Mesenchymal stem cell (in vitro differentiated cells and primary cell): Measurements from ENCODE around the gene ARL4D.

Experiments used
- DNase-seq: peaks from one replicate; pipeline ENCODE4 v3.0.0-alpha.2; 2013
- H2AFZ ChIP-seq: one replicate; pipeline ENCODE4 v1.6.1; 2013; ENCODE audit warnings: low read depth, mild to moderate bottlenecking, control low read depth, inconsistent platforms, low read length, moderate library complexity
- H2AK5ac ChIP-seq: 2 replicates; pipeline ENCODE4 v1.6.1; 2013; ENCODE audit warnings: low read length, moderate library complexity, mild to moderate bottlenecking, inconsistent platforms; ENCODE audit not compliant: severe bottlenecking
- H2BK120ac ChIP-seq: one replicate; pipeline ENCODE4 v1.6.1; 2013; ENCODE audit warnings: low read depth, mild to moderate bottlenecking, inconsistent platforms, low read length, moderate library complexity
- H2BK12ac ChIP-seq, 2 experiments: one replicate each; pipeline ENCODE4 v1.6.1; 2013; ENCODE audit warnings: inconsistent platforms in 2 of 2, low read length in 2 of 2, mild to moderate bottlenecking in 2 of 2, moderate library complexity in 2 of 2, control low read depth in 1 of 2
- H2BK15ac ChIP-seq: one replicate; pipeline ENCODE4 v1.6.1; 2013; ENCODE audit warnings: mild to moderate bottlenecking, low read depth, inconsistent platforms; ENCODE audit not compliant: poor library complexity, severe bottlenecking
- H2BK5ac ChIP-seq: 2 replicates; pipeline ENCODE4 v1.6.1; 2013; ENCODE audit warnings: low read depth, mild to moderate bottlenecking, low read length, control low read depth, inconsistent platforms; ENCODE audit not compliant: poor library complexity, severe bottlenecking
- H3K14ac ChIP-seq, 2 experiments: one replicate each; pipeline ENCODE4 v1.6.1; 2013; ENCODE audit warnings: inconsistent platforms in 2 of 2, low read length in 2 of 2, control low read depth in 1 of 2, mild to moderate bottlenecking in 1 of 2, moderate library complexity in 1 of 2
- H3K18ac ChIP-seq, 2 experiments: one replicate each; pipeline ENCODE4 v1.6.1; 2013; ENCODE audit warnings: inconsistent platforms in 2 of 2, low read length in 2 of 2, control low read depth in 1 of 2, low read depth in 1 of 2, mild to moderate bottlenecking in 1 of 2
- H3K23ac ChIP-seq, 2 experiments: one replicate each; pipeline ENCODE4 v1.6.1; 2013; ENCODE audit warnings: inconsistent platforms in 2 of 2, low read length in 2 of 2, mild to moderate bottlenecking in 2 of 2, moderate library complexity in 2 of 2, control low read depth in 1 of 2
- H3K27ac ChIP-seq: 2 replicates; pipeline ENCODE4 v1.5.1; 2013; ENCODE audit warnings: mild to moderate bottlenecking, moderate library complexity, low read length, control low read depth, inconsistent platforms; ENCODE audit not compliant: poor library complexity, severe bottlenecking
- H3K27me3 ChIP-seq, 2 experiments: 2 replicates each; pipeline versions ENCODE4 v1.6.1 to v1.7.0; 2013; ENCODE audit warnings: low read length in 2 of 2, mild to moderate bottlenecking in 2 of 2, moderate library complexity in 2 of 2, control low read depth in 1 of 2, inconsistent platforms in 1 of 2; ENCODE audit not compliant: control insufficient read depth in 1 of 2, insufficient read depth in 1 of 2
- H3K36me3 ChIP-seq, 2 experiments: 2 replicates each; pipeline versions ENCODE4 v1.6.1 to v1.7.0; 2013; ENCODE audit warnings: low read length in 2 of 2, control low read depth in 1 of 2, inconsistent platforms in 1 of 2, low read depth in 1 of 2, mild to moderate bottlenecking in 1 of 2; ENCODE audit not compliant: insufficient read depth in 2 of 2, control insufficient read depth in 1 of 2
- H3K4ac ChIP-seq, 2 experiments: one replicate each; pipeline ENCODE4 v1.6.1; 2013; ENCODE audit warnings: inconsistent platforms in 2 of 2, low read length in 2 of 2, mild to moderate bottlenecking in 2 of 2, moderate library complexity in 2 of 2, control low read depth in 1 of 2, low read depth in 1 of 2
- H3K4me1 ChIP-seq: 2 replicates; pipeline ENCODE4 v1.6.1; 2013; ENCODE audit warnings: low read depth, low read length, control low read depth; ENCODE audit not compliant: control insufficient read depth, insufficient read depth
- H3K4me2 ChIP-seq: 2 replicates; pipeline ENCODE4 v1.6.1; 2013; ENCODE audit warnings: low read length, mild to moderate bottlenecking, inconsistent platforms; ENCODE audit not compliant: poor library complexity, severe bottlenecking
- H3K4me3 ChIP-seq, 2 experiments: 2 replicates each; pipeline versions ENCODE4 v1.5.1 to v1.7.0; 2013; ENCODE audit warnings: low read length in 2 of 2, mild to moderate bottlenecking in 2 of 2, control low read depth in 1 of 2, low read depth in 1 of 2; ENCODE audit not compliant: insufficient read depth in 1 of 2
- H3K79me1 ChIP-seq: replicated peaks from 2 replicates; pipeline ENCODE4 v1.6.1; 2013; ENCODE audit warnings: mild to moderate bottlenecking, control low read depth, low read length, inconsistent platforms; ENCODE audit not compliant: poor library complexity, severe bottlenecking
- H3K9ac ChIP-seq: 2 replicates; pipeline ENCODE4 v1.7.0; 2013; ENCODE audit warnings: mild to moderate bottlenecking, low read length, moderate library complexity
- H3K9me3 ChIP-seq: 2 replicates; pipeline ENCODE4 v1.7.0; 2013; ENCODE audit warnings: mild to moderate bottlenecking, low read length; ENCODE audit not compliant: control insufficient read depth
- H4K8ac ChIP-seq: one replicate; pipeline ENCODE4 v1.6.1; 2013; ENCODE audit warnings: inconsistent platforms, mild to moderate bottlenecking, low read length, moderate library complexity
- H4K91ac ChIP-seq: one replicate; pipeline ENCODE4 v1.6.1; 2013; ENCODE audit warnings: mild to moderate bottlenecking, low read length, inconsistent platforms
- WGBS: methylation state at CpG from one replicate; pipeline ENCODE4 v1.1.7; 2013; ENCODE audit warnings: mixed read lengths; 5-methylcytosine and 5-hydroxymethylcytosine counted together

Gene ARL4D

DNA sequence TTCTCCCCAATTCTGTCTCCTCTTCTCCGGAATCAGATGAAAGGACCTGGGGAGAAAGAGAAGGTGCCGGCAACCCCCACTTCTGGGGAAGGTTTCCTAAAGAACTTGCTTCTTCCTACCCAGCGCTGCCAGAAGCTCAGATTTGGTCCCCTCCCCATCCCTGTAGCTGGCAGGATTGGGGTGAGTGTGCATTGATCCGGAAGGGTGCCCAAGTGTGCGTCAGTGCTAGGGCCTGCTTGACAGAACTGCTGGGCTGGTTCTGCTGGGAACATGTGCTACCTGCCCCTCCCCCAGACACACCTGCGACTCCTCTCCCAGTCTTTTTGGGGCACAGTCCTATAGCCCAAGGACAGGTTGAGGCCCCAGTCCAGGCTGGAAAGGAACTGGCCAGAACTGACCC lies 3.3 kb downstream of the ARL4D start:
- no peak overlapping the region for H3K4me2 ChIP-seq
- no peak overlapping the region for H2BK15ac ChIP-seq
- 100% methylated on average over 5 of the region's 6 CpGs for WGBS
- peaks cover 7 to 23% of the 10 kb centered on the region in 2 experiments for H3K36me3 ChIP-seq
- peaks cover 23% of the 10 kb centered on the region for H3K4me1 ChIP-seq
- H3K9me3 ChIP-seq: no peaks in the 10 kb centered on the region
- H3K27ac ChIP-seq: no peak overlapping the region
- H4K8ac ChIP-seq: no peak overlapping the region
- H2BK5ac ChIP-seq: no peak overlapping the region
- no peak overlapping the region for H3K18ac ChIP-seq
- H3K9ac ChIP-seq: peak overlapping the region; percentile 96
- no peak overlapping the region for H2BK120ac ChIP-seq
- peak overlapping the region; percentile 55 for H2AK5ac ChIP-seq
- no peak for DNase-seq
- no peak overlapping the region for H2AFZ ChIP-seq
- H3K79me1 ChIP-seq: peaks cover 20% of the 10 kb centered on the region
- no peak overlapping the region for H3K14ac ChIP-seq
- no peaks in the 10 kb centered on the region for H3K27me3 ChIP-seq
- H2BK12ac ChIP-seq: no peak overlapping the region
- no peak overlapping the region for H4K91ac ChIP-seq
- H3K4ac ChIP-seq: no peak overlapping the region
- H3K4me3 ChIP-seq: peak overlapping the region in 1 of 2 experiments; percentile 97
- no peak overlapping the region for H3K23ac ChIP-seq

DNA sequence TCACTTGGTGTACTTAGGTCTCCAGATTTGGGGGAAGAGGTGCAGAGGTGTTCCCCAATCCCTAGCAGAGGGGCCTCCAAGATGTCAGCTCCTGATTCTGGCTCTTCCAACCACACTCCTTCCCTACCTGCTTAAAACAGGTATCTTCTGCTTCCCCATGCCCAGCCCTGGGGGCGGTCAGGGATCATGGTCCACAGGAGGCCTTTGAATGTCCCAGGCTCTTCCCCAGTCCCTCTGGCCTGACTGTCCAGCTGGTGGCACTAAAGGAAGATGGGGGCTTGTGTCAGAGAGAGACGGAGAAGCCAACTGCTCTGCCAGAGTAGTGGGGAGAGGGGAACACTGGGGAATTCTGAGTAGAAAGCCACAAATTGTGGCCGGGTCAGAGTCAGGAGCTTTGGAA lies 3.8 kb downstream of the ARL4D start:
- peaks cover 20% of the 10 kb centered on the region for H3K79me1 ChIP-seq
- H3K9me3 ChIP-seq: no peaks in the 10 kb centered on the region
- no peak overlapping the region for H3K4me2 ChIP-seq
- DNase-seq: no peak
- no peak overlapping the region for H2BK5ac ChIP-seq
- no peak overlapping the region for H3K18ac ChIP-seq
- H3K27ac ChIP-seq: no peak overlapping the region
- H3K14ac ChIP-seq: no peak overlapping the region
- H2AFZ ChIP-seq: no peak overlapping the region
- no peak overlapping the region for H3K4me3 ChIP-seq
- H3K23ac ChIP-seq: no peak overlapping the region
- 89% methylated on average over 3 of the region's 3 CpGs for WGBS
- peaks cover 7 to 23% of the 10 kb centered on the region in 2 experiments for H3K36me3 ChIP-seq
- H2BK12ac ChIP-seq: no peak overlapping the region
- H2BK120ac ChIP-seq: no peak overlapping the region
- H2BK15ac ChIP-seq: no peak overlapping the region
- H2AK5ac ChIP-seq: no peak overlapping the region
- peaks cover 23% of the 10 kb centered on the region for H3K4me1 ChIP-seq
- H4K91ac ChIP-seq: no peak overlapping the region
- no peaks in the 10 kb centered on the region for H3K27me3 ChIP-seq
- H3K9ac ChIP-seq: peak overlapping the region; percentile 96
- no peak overlapping the region for H4K8ac ChIP-seq
- H3K4ac ChIP-seq: no peak overlapping the region

DNA sequence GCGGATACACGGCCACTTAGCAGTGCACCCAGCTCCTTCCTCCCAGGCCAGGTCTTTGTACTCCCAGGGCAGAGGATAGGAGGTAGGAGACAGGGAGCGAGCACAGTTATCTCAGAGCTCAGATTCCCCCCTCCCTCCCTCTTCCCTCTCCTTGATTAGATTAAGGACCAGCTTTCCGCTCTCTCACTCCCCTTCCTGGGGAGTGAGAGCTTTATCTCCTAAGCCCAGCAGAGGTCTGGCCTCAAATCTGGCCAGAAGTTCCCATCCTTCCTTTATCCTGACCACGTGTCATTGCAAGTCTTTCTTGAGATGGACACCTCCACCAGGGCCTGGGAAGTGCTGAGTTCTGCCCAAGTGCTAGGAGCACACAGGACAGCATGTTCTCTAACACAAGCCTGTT lies 5.1 kb downstream of the ARL4D start:
- no peak overlapping the region for H3K23ac ChIP-seq
- no peak overlapping the region for H4K91ac ChIP-seq
- H2BK120ac ChIP-seq: no peak overlapping the region
- no peak overlapping the region for H2BK5ac ChIP-seq
- H3K14ac ChIP-seq: no peak overlapping the region
- no peak overlapping the region for H3K27ac ChIP-seq
- H3K27me3 ChIP-seq: no peaks in the 10 kb centered on the region
- H2AFZ ChIP-seq: no peak overlapping the region
- H3K18ac ChIP-seq: no peak overlapping the region
- H3K4me2 ChIP-seq: no peak overlapping the region
- no peak overlapping the region for H4K8ac ChIP-seq
- no peak overlapping the region for H3K4me3 ChIP-seq
- H3K9me3 ChIP-seq: no peaks in the 10 kb centered on the region
- 58% methylated on average over 5 of the region's 5 CpGs for WGBS
- H3K4ac ChIP-seq: no peak overlapping the region
- H2BK15ac ChIP-seq: no peak overlapping the region
- H3K4me1 ChIP-seq: peaks cover 25% of the 10 kb centered on the region
- H3K36me3 ChIP-seq: peaks cover 7 to 23% of the 10 kb centered on the region in 2 experiments
- no peak for DNase-seq
- no peak overlapping the region for H2AK5ac ChIP-seq
- peaks cover 20% of the 10 kb centered on the region for H3K79me1 ChIP-seq
- H3K9ac ChIP-seq: no peak overlapping the region
- H2BK12ac ChIP-seq: no peak overlapping the region

DNA sequence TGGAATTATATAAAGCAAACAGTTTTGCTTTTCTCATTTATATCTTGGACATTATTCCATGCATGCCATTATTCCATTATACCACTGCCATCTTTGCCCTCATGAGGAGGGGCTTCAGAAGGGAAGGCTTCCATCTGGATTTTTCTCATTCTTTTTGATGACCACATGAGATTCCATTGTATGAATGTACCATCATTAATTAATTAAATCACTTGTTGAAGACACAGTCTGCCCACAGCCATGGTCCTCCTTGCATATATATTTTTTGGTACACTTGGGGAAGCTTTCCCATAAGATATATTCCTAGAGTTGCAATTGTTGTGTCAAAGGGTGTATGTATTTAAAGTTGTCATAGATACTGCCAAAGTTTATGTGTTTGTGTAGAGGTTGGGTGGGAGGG lies 7.1 kb downstream of the ARL4D start:
- Histone ChIP-seq H2BK12ac (no peak overlapping the region), H3K4me3 (no peak overlapping the region), H2BK5ac (no peak overlapping the region), H3K4me1 (peaks cover 20% of the 10 kb centered on the region), H3K4ac (no peak overlapping the region), H3K18ac (no peak overlapping the region), H3K9me3 (no peaks in the 10 kb centered on the region), H4K8ac (no peak overlapping the region), H3K36me3 (peaks cover 0 to 9% of the 10 kb centered on the region in 2 experiments), H2AFZ (no peak overlapping the region), H3K27ac (no peak overlapping the region), H3K79me1 (peaks cover 6% of the 10 kb centered on the region), H3K14ac (no peak overlapping the region), H4K91ac (no peak overlapping the region), H3K9ac (no peak overlapping the region), H2AK5ac (no peak overlapping the region), H2BK15ac (no peak overlapping the region), H3K23ac (no peak overlapping the region), H3K4me2 (no peak overlapping the region), H3K27me3 (no peaks in the 10 kb centered on the region), H2BK120ac (no peak overlapping the region)
- DNase-seq: no peak
